Brain microvascular endothelial cell (primary cell): ENCODE results near the gene PKP1.

Source experiments
- DNase-seq: peaks from one replicate; pipeline ENCODE4 v3.0.0-alpha.2; 2020
- H3K27ac ChIP-seq: fragments of 250-450 bp; sonication (Bioruptor Pico); 2 replicates; pipeline ENCODE4 v1.5.1; 2020; ENCODE audit warnings: mild to moderate bottlenecking, moderate library complexity
- H3K27me3 ChIP-seq: fragments of 250-450 bp; sonication (Bioruptor Pico); replicated peaks from 2 replicates; pipeline ENCODE4 v1.5.1; 2020; ENCODE audit warnings: mild to moderate bottlenecking
- H3K36me3 ChIP-seq: fragments of 250-450 bp; sonication (Bioruptor Pico); replicated peaks from 2 replicates; pipeline ENCODE4 v1.5.1; 2020; ENCODE audit warnings: mild to moderate bottlenecking
- H3K4me3 ChIP-seq: 2 replicates; pipeline ENCODE4 v1.5.1; 2011; ENCODE audit warnings: low read depth, mild to moderate bottlenecking, control low read depth, low read length, moderate library complexity
- in situ Hi-C: cut with HindIII; loops from 2 replicates; pipeline ENCODE4 v1.10.0; 2017; ENCODE audit warnings: low sequenced_read_pairs, low pct_ligation_motif_present
- TF ChIP-seq, protein P1 (sequence below): IDR thresholded peaks from 2 replicates; pipeline ENCODE4 v1.5.1; 2011; ENCODE audit warnings: low read depth, mild to moderate bottlenecking, moderate library complexity, low read length, control low read depth, inconsistent platforms; ENCODE audit errors: missing control alignments

The PKP1 gene

GRCh38 chr1:201267481-201268229, 15.7 kb upstream of the PKP1 start:
- no peaks in the 10 kb centered on the region for H3K27me3 ChIP-seq
- in situ Hi-C loops: no loop called here
- DNase-seq: peak; percentile 77
- H3K4me3 ChIP-seq: no peak overlapping the region
- H3K27ac ChIP-seq: peak overlapping the region; percentile 67
- TF ChIP-seq, protein P1, sequence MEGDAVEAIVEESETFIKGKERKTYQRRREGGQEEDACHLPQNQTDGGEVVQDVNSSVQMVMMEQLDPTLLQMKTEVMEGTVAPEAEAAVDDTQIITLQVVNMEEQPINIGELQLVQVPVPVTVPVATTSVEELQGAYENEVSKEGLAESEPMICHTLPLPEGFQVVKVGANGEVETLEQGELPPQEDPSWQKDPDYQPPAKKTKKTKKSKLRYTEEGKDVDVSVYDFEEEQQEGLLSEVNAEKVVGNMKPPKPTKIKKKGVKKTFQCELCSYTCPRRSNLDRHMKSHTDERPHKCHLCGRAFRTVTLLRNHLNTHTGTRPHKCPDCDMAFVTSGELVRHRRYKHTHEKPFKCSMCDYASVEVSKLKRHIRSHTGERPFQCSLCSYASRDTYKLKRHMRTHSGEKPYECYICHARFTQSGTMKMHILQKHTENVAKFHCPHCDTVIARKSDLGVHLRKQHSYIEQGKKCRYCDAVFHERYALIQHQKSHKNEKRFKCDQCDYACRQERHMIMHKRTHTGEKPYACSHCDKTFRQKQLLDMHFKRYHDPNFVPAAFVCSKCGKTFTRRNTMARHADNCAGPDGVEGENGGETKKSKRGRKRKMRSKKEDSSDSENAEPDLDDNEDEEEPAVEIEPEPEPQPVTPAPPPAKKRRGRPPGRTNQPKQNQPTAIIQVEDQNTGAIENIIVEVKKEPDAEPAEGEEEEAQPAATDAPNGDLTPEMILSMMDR: no peak
- H3K36me3 ChIP-seq: no peaks in the 10 kb centered on the region

DNA sequence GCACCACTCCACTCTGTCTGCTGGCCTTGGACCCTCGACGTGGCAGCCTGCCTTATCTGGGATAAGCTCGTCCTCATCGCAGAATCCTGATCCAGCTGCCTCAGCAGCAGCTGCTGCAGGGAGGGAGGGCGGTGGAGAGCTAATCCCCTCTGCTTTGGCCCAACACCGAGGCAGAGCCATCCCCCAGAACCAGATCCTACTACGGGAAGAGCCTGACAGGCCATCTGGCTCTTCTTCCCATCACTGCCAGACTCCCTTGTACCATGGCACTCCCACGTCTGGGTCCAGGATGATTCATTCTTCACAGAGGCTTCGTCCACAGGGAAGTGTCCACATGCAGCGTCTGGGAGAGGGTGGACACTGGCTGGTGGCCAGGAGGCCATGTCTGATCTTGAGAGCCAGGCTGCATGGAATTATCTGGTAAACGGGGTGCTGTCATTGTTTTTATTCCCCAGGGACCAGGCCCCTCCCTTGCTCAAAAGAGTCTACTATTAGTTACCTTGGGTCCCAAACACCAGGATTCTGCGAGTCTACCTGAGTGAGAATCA, 14.6 kb upstream of the PKP1 start:
- in situ Hi-C loops: no loop called here
- DNase-seq: peak; percentile 87
- H3K4me3 ChIP-seq: no peak overlapping the region
- TF ChIP-seq, protein P1: no peak
- H3K27ac ChIP-seq: peak overlapping the region; percentile 67
- no peaks in the 10 kb centered on the region for H3K36me3 ChIP-seq
- no peaks in the 10 kb centered on the region for H3K27me3 ChIP-seq

DNA sequence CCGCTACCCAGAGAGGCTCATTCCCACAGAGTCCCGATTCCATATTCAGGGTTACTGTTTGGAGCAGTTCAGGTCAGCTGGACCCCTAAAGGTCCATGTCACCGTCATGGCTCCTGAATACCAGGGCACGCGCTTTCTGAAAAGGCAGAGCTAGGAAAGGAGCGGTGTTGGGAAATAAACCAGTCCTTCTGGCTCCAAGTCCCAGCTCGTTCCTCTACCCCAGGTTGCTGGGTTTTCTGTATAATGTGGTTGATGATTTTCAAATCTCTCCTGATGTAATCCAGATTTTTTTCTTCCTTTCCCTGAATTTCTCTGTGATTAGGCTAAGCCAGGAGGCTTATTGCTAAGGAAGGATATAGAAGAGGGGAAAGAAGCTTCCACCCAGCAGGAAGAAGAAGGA, 14.0 kb upstream of the PKP1 start:
- DNase-seq: no peak
- no peaks in the 10 kb centered on the region for H3K36me3 ChIP-seq
- in situ Hi-C loops: no loop called here

DNA sequence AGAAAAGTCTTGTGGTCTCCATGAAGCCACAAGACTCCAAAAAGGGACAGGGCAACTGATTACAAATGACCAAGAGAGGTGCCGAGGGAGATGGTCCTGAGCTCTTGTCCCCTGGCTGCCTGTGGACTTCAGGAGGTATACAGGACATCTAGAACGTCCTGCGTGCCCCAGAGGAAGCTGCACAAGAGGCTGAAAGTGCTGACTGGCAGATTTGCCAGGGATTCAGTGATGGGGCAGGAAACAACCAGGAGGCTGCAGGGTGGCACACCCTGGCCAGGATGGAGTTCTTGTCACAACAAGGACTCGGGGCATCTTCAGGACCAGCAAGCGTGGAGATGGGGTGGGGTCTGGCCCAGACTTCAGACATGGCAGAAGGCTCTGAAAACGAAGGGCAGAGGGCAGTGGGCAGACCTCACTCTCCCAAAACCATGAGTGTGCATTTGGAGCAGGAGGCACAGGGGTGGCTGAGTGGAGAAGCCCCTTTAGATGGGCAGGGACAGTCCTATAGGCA, 13.4 kb upstream of the PKP1 start:
- TF ChIP-seq, protein P1: no peak
- no peak for DNase-seq
- in situ Hi-C loops: no loop called here
- no peaks in the 10 kb centered on the region for H3K27me3 ChIP-seq
- no peaks in the 10 kb centered on the region for H3K36me3 ChIP-seq
- no peak overlapping the region for H3K27ac ChIP-seq
- no peak overlapping the region for H3K4me3 ChIP-seq

More for the DNA sequence above, 14.0 kb upstream of the PKP1 start:
- H3K27me3 ChIP-seq: no peaks in the 10 kb centered on the region
- no peak overlapping the region for H3K4me3 ChIP-seq
- TF ChIP-seq, protein P1: no peak
- peak overlapping the region; percentile 67 for H3K27ac ChIP-seq

DNA sequence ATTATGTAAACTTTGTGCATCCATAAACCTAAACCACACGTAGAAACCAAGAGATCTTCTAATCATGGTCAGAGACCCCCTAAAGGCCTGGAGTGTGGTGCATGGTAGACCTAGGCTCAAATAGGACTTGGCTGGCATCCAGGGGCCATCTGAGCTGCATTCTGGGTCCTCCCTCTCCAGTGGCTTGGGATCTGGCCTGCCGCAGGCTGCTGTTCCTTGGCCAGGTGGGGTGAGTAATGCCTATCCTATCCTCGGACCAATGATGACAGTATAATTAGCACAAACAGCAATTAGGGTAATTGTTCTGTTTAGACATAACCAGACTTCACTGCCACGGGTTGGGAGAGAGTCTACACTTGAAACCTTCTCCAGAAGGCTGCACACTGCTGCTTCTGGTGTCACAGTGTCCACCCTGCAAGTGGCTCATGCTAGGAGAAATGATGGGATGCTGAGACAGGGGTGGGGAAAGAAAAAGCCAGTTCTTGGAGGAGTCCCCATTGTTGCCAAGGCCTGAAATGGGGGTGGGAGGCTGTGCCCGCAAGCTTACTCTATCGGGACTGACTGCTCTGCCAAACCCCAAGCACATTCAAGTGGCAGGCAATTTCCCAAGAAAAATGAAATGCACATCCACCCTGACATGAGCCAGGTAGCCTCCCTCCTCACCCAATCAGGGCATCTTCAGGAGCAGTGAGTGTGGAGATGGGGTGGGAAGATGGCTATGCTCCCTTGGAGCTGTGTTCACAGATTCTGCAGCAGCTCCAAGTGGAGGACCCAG, 12.5 kb upstream of the PKP1 start:
- Histone ChIP-seq H3K27me3 (no peaks in the 10 kb centered on the region), H3K27ac (no peak overlapping the region), H3K36me3 (no peaks in the 10 kb centered on the region), H3K4me3 (no peak overlapping the region)
- in situ Hi-C loops: no loop called here
- TF ChIP-seq, protein P1: no peak
- no peak for DNase-seq
